ENCODE measurements around the gene PCDHGA5.

GRCh38 chr5:141411575-141411974 lies 47.6 kb downstream of the PCDHGA5 start:
- TF ChIP-seq CTCF (IDR thresholded peaks at IDR 0.05), result no peak
- TF ChIP-seq POLR2A (IDR thresholded peaks at IDR 0.05), result no peak
